Measurements from ENCODE around the gene HMGB2.

DNA sequence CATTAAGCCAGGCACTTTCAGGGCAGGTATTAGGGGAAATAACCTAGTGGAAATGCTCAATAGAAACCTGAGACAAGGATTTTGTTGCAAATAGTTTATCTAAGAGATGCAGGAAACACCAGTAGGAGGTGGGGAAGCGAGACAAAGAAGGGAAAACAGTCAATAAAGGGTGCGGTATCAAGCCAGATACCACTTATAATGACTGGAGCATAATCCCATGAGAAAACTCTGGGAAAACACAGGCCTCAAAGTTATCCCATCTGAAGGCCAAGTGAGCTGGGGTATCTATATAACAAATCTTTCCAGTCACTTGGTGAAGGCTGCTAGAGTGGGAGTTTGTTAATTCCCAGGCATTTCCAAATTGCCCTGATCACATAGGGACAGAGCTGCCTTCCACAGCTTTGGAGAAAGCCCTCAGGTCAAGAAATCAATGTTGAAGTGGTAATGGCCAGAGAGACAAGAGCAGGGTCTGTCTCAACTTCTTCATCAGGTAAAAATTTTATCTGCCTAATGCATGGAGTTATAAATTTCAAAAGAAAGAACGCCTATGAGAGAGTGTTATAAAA is 9.8 kb upstream of the HMGB2 start:
- no peak for TF ChIP-seq POLR2AphosphoS5 (IDR thresholded peaks at IDR 0.05)
- TF ChIP-seq, protein P1, sequence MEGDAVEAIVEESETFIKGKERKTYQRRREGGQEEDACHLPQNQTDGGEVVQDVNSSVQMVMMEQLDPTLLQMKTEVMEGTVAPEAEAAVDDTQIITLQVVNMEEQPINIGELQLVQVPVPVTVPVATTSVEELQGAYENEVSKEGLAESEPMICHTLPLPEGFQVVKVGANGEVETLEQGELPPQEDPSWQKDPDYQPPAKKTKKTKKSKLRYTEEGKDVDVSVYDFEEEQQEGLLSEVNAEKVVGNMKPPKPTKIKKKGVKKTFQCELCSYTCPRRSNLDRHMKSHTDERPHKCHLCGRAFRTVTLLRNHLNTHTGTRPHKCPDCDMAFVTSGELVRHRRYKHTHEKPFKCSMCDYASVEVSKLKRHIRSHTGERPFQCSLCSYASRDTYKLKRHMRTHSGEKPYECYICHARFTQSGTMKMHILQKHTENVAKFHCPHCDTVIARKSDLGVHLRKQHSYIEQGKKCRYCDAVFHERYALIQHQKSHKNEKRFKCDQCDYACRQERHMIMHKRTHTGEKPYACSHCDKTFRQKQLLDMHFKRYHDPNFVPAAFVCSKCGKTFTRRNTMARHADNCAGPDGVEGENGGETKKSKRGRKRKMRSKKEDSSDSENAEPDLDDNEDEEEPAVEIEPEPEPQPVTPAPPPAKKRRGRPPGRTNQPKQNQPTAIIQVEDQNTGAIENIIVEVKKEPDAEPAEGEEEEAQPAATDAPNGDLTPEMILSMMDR (IDR thresholded peaks at IDR 0.05; ENCODE audit: poor library complexity, severe bottlenecking), result no peak
- TF ChIP-seq EZH2 (IDR thresholded peaks at IDR 0.05; ENCODE audit: borderline replicate concordance, insufficient read depth, low read length, poor library complexity, severe bottlenecking), result no peak
- no peak for TF ChIP-seq RAD21 (conservative IDR thresholded peaks at IDR 0.05)
- TF ChIP-seq EP300 (conservative IDR thresholded peaks at IDR 0.05; ENCODE audit: poor library complexity, severe bottlenecking), result no peak
- TF ChIP-seq MXI1 (conservative IDR thresholded peaks at IDR 0.05; ENCODE audit: poor library complexity, severe bottlenecking), result no peak
- TF ChIP-seq, protein P2, sequence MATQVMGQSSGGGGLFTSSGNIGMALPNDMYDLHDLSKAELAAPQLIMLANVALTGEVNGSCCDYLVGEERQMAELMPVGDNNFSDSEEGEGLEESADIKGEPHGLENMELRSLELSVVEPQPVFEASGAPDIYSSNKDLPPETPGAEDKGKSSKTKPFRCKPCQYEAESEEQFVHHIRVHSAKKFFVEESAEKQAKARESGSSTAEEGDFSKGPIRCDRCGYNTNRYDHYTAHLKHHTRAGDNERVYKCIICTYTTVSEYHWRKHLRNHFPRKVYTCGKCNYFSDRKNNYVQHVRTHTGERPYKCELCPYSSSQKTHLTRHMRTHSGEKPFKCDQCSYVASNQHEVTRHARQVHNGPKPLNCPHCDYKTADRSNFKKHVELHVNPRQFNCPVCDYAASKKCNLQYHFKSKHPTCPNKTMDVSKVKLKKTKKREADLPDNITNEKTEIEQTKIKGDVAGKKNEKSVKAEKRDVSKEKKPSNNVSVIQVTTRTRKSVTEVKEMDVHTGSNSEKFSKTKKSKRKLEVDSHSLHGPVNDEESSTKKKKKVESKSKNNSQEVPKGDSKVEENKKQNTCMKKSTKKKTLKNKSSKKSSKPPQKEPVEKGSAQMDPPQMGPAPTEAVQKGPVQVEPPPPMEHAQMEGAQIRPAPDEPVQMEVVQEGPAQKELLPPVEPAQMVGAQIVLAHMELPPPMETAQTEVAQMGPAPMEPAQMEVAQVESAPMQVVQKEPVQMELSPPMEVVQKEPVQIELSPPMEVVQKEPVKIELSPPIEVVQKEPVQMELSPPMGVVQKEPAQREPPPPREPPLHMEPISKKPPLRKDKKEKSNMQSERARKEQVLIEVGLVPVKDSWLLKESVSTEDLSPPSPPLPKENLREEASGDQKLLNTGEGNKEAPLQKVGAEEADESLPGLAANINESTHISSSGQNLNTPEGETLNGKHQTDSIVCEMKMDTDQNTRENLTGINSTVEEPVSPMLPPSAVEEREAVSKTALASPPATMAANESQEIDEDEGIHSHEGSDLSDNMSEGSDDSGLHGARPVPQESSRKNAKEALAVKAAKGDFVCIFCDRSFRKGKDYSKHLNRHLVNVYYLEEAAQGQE (IDR thresholded peaks at IDR 0.05; ENCODE audit: borderline replicate concordance), result no peak
- TF ChIP-seq TAF1 (IDR thresholded peaks at IDR 0.05; ENCODE audit: low read depth), result no peak
- no peak for TF ChIP-seq SMC3 (conservative IDR thresholded peaks at IDR 0.05; ENCODE audit: poor library complexity)
